Measurements from ENCODE around the gene CSPG4. TPM values are rescaled to one million over a fixed set of nuclear protein-coding genes. Genes with fewer than 3 reads are reported as not detected.
A peak's percentile ranks its signal among the peaks of the same experiment; 100 is the strongest.

Gene CSPG4
- total and polyA plus RNA-seq, 8 donors = 1.8 to 44.6 (median 20.3) TPM

DNA sequence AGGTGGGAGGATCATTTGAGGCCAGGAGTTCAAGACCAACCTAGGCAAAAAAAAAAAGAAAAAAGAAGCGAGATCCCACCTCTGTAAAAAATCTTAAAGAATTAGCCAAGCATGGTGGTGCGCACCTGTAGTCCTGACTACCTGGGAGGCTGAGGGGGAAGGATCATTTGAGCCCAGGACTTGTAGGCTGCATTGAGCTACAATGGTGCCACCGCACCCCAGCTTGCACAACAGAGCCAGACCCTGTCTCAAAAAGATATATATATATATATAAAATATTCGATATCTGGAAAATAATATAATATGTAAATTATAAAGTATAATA, 71.5 kb downstream of the CSPG4 start:
- Histone ChIP-seq H3K36me3 (peaks cover 0 to 10% (median 0%) of the 10 kb centered on the region in 4 donors), H3K4me3 (no peak overlapping the region), H3K4me1 (peaks cover 16 to 54% (median 51%) of the 10 kb centered on the region in 4 donors), H3K27me3 (no peaks in the 10 kb centered on the region), H3K27ac (peak overlapping the region; percentile 23 to 95 (median 93)), H3K9me3 (no peaks in the 10 kb centered on the region)
- WGBS, 5 donors = 66 to 76% (median 72%) methylated on average over 4 of the region's 4 CpGs
- DNase-seq = no peak
- no peak for TF ChIP-seq EP300 (IDR thresholded peaks at IDR 0.05)
- TF ChIP-seq, protein P1, sequence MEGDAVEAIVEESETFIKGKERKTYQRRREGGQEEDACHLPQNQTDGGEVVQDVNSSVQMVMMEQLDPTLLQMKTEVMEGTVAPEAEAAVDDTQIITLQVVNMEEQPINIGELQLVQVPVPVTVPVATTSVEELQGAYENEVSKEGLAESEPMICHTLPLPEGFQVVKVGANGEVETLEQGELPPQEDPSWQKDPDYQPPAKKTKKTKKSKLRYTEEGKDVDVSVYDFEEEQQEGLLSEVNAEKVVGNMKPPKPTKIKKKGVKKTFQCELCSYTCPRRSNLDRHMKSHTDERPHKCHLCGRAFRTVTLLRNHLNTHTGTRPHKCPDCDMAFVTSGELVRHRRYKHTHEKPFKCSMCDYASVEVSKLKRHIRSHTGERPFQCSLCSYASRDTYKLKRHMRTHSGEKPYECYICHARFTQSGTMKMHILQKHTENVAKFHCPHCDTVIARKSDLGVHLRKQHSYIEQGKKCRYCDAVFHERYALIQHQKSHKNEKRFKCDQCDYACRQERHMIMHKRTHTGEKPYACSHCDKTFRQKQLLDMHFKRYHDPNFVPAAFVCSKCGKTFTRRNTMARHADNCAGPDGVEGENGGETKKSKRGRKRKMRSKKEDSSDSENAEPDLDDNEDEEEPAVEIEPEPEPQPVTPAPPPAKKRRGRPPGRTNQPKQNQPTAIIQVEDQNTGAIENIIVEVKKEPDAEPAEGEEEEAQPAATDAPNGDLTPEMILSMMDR (IDR thresholded peaks at IDR 0.05) = peak in 1 of 7 experiments; percentile 3
- TF ChIP-seq POLR2AphosphoS5 (IDR thresholded peaks at IDR 0.05) = no peak
- no peak for TF ChIP-seq POLR2A (IDR thresholded peaks at IDR 0.05)
- intact Hi-C loops (cut with DNase I; ENCODE audit: low total_unique reads) = no loop called here

DNA sequence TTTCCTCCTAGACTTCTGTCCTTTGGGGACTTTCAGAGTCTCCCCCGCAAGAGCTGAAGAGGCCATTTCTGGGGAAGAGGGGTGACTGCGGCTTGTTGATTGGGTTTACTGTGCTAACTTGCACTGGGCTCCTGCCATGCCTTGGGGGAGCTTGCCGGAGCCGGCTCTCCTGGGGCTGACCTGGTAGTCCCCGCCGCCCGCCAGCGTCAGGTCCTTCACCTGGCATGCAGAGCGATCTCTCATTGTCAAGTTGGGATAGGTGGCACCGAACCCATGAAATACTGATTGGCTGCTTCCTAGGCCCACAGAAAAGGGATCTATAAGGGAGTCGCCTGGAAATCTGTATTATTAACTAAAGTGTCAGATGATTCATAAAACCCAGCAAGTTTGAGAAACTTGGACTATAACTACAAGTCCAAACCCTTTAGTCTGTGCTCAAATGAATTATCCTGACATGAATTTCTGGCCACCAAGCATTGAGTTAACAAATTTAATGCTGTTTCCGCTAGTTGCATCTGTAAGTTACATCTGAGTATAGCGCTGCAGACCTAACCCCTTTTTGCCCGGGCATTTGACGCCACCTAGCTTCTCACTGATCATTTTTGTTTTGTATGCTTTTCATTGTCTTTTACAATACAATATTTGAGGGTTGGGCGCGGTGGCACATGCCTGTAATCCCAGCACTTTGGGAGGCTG, 72.0 kb downstream of the CSPG4 start:
- TF ChIP-seq, protein P1 (IDR thresholded peaks at IDR 0.05) = peak in 1 of 7 experiments; percentile 38
- TF ChIP-seq EP300 (IDR thresholded peaks at IDR 0.05) = no peak
- TF ChIP-seq POLR2A (IDR thresholded peaks at IDR 0.05) = no peak
- Histone ChIP-seq H3K27me3 (no peaks in the 10 kb centered on the region), H3K4me1 (peaks cover 11 to 54% (median 49%) of the 10 kb centered on the region in 4 donors), H3K36me3 (peaks cover 0 to 10% (median 0%) of the 10 kb centered on the region in 4 donors), H3K4me3 (peak overlapping the region; percentile 72 to 94 (median 85)), H3K9me3 (no peaks in the 10 kb centered on the region), H3K27ac (peak overlapping the region; percentile 92 to 95 (median 93))
- peak in 1 of 2 donors; percentile 77 for DNase-seq
- WGBS, 5 donors = 2 to 6% (median 3%) methylated on average over 17 of the region's 17 CpGs
- intact Hi-C loops (cut with DNase I; ENCODE audit: low total_unique reads) = no loop called here

DNA sequence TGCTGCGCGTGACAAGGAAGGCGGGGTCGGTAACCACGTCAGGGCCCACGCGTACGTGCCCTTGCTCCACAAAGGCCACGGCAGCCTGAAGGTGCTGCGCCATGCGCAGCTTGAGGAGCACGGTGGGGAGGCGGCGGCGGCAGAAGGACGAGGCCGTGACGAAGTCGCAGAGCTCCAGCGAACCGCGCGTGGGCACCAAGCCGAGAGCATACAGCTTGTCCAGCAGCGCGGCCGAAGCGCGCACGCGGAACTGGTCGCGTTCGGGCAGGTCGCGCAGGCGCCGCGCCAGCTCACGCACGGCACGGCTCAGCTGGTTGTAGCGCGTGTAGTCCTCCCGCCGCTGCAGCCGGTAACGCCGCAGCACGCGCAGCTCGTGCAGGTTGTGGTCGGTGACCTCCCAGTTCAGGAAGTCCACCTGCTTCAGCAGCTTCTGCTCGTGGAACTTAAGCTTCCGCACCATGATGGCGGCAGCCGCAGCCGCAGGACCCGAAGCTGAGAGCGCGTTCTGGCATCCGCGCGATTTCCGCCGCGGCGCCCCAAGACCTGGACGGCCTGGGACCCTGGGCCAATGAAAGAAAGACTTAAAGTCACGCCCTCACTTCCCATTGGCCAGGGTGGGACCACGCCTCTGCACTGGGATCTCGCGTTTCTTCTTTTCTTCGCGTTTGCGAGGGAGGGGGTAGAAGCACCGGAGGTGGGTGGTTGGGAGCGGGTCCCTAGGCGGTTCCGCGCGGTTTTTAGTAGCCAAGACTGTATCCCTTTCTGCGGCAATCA, 72.8 kb downstream of the CSPG4 start, which contains the start of gene IMP3:
Gene IMP3 (minus strand): TSS at position 516 of the 774 bp plus-strand sequence. CDS start 56 bp downstream, at position 460.
- peak within 1 kb of the TSS; percentile 92 to 95 (median 93) for H3K27ac ChIP-seq
- TF ChIP-seq EP300 (IDR thresholded peaks at IDR 0.05) (no peak), POLR2AphosphoS5 (IDR thresholded peaks at IDR 0.05) (peak; percentile 96 to 100 (median 99)), POLR2A (IDR thresholded peaks at IDR 0.05) (peak in 2 of 4 donors; percentile 87 to 92)
- TF ChIP-seq, protein P1 (IDR thresholded peaks at IDR 0.05) = no peak
- H3K9me3 ChIP-seq = no peaks in the 10 kb centered on the region
- H3K27me3 ChIP-seq = no peaks in the 10 kb centered on the region
- H3K4me3 ChIP-seq = peak within 1 kb of the TSS; percentile 72 to 94 (median 85)
- intact Hi-C loops (cut with DNase I; ENCODE audit: low total_unique reads) = no loop called here
- whole genome bisulfite sequencing, 5 donors = 0 to 1% (median 1%) methylated on average over 32 to 83 of the region's 83 CpGs
- DNase-seq = peak; percentile 96 to 99
- H3K36me3 ChIP-seq = peaks cover 0 to 10% (median 0%) of the 10 kb centered on the region in 4 donors
- H3K4me1 ChIP-seq = peaks cover 11 to 59% (median 49%) of the 10 kb centered on the region in 4 donors

DNA sequence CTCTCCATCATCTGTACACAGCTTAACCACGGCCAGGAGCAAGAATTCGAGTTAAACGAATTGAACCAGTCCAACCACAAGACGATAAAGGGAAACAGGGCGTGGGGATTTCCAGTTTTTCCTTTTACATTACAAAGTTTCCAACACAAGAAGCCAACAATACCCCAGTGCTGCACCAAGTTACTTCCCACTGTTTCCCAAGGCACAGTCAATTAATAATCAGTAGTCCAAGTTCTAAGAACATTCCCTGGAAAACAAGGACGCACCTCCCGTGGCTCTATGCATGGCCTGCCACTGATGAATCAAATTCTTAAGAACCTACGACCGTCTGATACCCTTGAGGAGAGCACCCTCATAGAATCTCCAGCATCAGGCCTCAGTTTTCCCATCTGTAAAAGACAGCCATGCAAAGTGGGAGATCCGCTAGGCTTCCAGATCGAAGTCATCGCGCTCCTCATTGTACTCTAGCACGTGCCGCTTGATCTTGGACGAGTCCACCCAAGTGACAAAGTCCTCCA, 73.4 kb downstream of the CSPG4 start:
- Histone ChIP-seq H3K4me1 (peaks cover 11 to 59% (median 49%) of the 10 kb centered on the region in 4 donors), H3K9me3 (no peaks in the 10 kb centered on the region), H3K27me3 (no peaks in the 10 kb centered on the region), H3K36me3 (peaks cover 0 to 10% (median 0%) of the 10 kb centered on the region in 4 donors), H3K4me3 (peak overlapping the region; percentile 72 to 94 (median 85)), H3K27ac (peak overlapping the region; percentile 92 to 95 (median 93))
- DNase-seq = no peak
- intact Hi-C loops (cut with DNase I; ENCODE audit: low total_unique reads) = no loop called here
- 0 to 1% (median 1%) methylated on average over 14 to 16 of the region's 16 CpGs for WGBS, 5 donors
- TF ChIP-seq, protein P1 (IDR thresholded peaks at IDR 0.05) = no peak
- TF ChIP-seq POLR2AphosphoS5 (IDR thresholded peaks at IDR 0.05) (no peak), POLR2A (IDR thresholded peaks at IDR 0.05) (no peak), EP300 (IDR thresholded peaks at IDR 0.05) (no peak)
